Lung microvascular endothelial cell (primary cell): ENCODE results near the gene PRKAR1B. TPM values are rescaled to one million over a fixed set of nuclear protein-coding genes. Genes with fewer than 3 reads are reported as not detected.
"Not testable (repeated sequence)": the region's sequence is repeated elsewhere in the genome, so short reads cannot be mapped to it uniquely, and the experiment has no call there.

Experiments
- DNase-seq, 2 donors: peaks; one replicate each; pipeline versions ENCODE4 v3.0.0 to v3.0.0-alpha.2; 2010; ENCODE audit warnings: low read depth in 2 of 2
- total RNA-seq: library from RNA; depleted of rRNA; stranded (reverse); fragments of >200 nt; gene quantifications from 2 replicates; pipeline ENCODE4 v1.2.1, GENCODE V29; 2014

Gene PRKAR1B
- total RNA-seq, 1 donor from 2014 or later = 71.8 TPM

- DNase-seq = no peak
Measured at GRCh38 chr7:646487-646886, 80.6 kb downstream of the PRKAR1B start.

- no peak for DNase-seq
Measured at GRCh38 chr7:645606-646005, 81.5 kb downstream of the PRKAR1B start.

GRCh38 chr7:644381-645305, 82.4 kb downstream of the PRKAR1B start:
- no peak for DNase-seq

DNA sequence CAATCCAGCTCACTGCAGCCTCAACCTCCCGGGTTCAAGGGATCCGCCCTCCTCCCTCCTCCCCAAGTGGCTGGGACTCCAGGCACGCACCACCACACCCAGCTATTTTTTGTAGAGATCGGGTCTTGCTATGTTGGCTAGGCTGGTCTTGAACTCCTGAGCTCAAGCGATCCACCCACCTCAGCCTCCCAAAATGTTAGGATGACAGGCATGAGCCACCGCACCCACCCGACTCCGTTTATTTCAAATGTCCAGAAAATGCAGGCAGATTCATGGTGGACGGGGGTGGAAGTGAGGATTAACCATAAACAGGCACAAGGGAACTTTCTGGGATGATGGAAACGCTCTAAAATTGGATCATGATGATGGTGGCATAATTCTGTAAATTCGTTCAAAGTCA, 85.1 kb downstream of the PRKAR1B start:
- no peak for DNase-seq

- DNase-seq = peak in 1 of 2 donors; percentile 48
Measured at GRCh38 chr7:641269-641671, 85.8 kb downstream of the PRKAR1B start.

DNA sequence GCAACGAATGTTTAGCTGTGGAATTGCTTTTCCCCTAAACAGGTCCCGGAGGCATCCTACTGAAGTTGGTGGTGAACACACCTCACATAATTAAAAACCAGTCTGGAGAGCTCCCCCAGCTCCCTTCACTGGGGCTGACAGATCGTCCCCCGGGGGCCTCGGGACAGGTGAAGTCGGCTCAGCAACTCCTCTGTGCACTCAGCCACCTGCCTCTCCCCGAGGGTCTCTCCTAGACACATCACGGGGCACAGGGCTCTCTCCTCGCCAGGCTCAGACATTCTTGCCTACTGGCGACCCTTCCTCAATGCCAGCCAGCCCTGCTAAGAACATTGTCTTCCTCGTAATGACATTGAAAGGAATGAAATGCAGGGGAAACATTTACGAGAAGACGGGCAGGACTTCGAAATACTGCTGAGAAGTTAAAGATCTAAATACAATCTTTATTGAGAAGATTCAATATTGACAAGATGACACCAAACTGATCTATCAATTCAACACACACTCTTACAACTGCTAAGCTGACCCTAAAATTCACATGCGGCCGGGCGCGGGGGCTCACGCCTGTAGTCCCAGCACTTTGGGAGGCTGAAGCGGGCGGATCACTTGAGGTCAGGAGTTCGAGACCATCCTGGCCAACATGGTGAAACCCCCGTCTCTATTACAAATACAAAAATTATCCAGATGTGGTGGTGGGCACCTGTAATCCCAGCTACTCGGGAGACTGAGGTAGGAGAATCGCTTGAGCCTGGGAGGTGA, 88.6 kb downstream of the PRKAR1B start:
- no peak for DNase-seq

GRCh38 chr7:637826-638225, 89.3 kb downstream of the PRKAR1B start:
- DNase-seq = no peak

DNA sequence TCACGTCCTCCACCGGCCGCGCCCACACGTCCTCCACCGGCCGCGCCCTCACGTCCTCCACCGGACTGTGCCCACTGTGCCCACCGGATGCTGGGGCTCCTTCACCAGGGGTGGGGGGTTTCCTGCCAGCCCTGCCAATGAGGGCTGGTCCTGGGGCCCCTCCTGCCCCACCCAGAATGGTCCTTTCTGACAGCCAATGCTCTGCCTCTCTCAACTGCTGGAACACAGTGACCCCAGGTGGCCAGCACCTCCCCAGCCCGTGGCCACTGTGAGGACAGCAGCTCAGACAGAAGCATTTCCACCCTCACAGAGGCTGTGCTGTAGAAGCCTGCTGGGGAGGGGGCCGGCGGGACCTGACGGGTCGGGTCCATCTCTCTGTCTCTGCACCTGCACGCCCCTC, 90.7 kb downstream of the PRKAR1B start:
- DNase-seq = peak; percentile 54 to 59

- not testable (repeated sequence) for DNase-seq
Measured at GRCh38 chr7:635687-636382, 91.2 kb downstream of the PRKAR1B start.

- no peak for DNase-seq
Measured at GRCh38 chr7:635227-635626, 91.9 kb downstream of the PRKAR1B start.

- DNase-seq = no peak
Measured at GRCh38 chr7:633381-634018, 93.6 kb downstream of the PRKAR1B start.

GRCh38 chr7:632831-633210, 94.3 kb downstream of the PRKAR1B start:
- DNase-seq = no peak

GRCh38 chr7:631964-632830, 94.9 kb downstream of the PRKAR1B start:
- no peak for DNase-seq

DNA sequence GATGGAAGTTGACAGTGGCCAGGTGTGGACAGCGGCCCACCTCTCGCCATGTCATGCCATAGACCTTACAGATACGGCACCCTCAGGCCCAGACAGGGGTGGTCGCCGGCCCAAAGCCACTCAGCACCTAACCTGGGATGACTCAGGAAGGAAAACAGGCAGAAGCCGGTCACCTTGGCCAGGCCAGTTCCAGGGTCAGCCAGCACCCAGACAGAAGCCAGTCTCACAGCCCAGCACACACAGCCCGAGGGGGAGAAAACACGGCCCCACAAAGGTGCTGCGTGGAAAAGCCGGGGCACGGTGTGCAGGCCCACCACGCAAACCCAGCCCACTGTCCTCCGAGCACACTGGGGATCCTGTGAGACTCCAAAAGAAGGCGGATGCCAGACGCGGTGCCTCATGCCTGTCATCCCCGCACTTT, 95.8 kb downstream of the PRKAR1B start:
- DNase-seq = no peak

GRCh38 chr7:630539-630938, 96.5 kb downstream of the PRKAR1B start:
- no peak for DNase-seq

GRCh38 chr7:630111-630511, 97.0 kb downstream of the PRKAR1B start:
- no peak for DNase-seq

DNA sequence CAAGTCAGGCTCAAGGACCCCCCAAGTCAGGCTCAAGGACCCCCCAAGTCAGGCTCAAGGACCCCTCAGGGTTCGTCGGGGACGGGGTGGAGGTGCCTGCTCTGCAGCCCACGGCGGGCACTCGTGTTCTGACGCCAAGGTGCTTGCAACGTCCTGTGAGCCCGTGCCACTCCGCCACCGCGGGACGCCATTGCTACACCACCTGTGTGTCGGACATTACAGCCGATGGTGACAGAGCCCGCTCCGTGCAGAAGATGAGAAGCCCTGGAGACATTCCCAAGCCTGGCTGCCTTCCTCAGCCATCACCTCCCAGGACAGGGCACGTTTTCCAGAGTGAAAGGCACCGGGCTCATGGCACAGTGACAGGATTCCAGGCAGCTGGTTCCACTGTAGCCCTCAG, 98.3 kb downstream of the PRKAR1B start:
- DNase-seq = no peak

DNA sequence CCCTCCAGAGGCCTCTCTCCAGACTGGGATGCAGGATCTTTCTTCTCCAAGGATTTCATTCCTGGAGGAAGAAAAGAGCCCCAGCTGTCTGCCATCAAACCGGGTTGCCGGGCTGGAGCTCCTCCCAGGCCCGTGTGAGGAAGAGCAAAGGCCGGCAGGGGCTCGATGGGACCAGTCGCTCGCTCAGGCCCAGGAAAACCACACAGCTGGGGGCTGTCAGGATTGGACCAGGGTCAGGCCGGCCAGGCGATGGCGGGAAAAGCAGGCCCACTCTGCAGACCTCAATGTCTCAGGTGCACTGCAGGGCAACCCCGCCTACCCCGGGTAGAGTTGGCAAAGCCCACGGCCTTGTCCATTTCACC, 98.7 kb downstream of the PRKAR1B start:
- DNase-seq = no peak

- no peak for DNase-seq
Measured at GRCh38 chr7:627661-628401, 99.2 kb downstream of the PRKAR1B start.
